CD14-positive monocyte (primary cell): ENCODE results near the gene CDKL5. TPM values are rescaled to one million over a fixed set of nuclear protein-coding genes. Genes with fewer than 3 reads are reported as not detected.
A peak's percentile ranks its signal among the peaks of the same experiment; 100 is the strongest.

Experiments used
- DNase-seq, 3 donors: peaks; one replicate each; pipeline ENCODE4 v3.0.0-alpha.2; 2011 to 2022
- H2AFZ ChIP-seq: 2 replicates; pipeline ENCODE4 v1.6.0; 2012; ENCODE audit warnings: mild to moderate bottlenecking, low read depth, low read length, inconsistent platforms; ENCODE audit not compliant: insufficient read depth, poor library complexity, severe bottlenecking
- H3K27ac ChIP-seq, 2 donors: 1 replicate in 1 of 2; 2 replicates in 1 of 2; pipeline ENCODE4 v1.5.1; 2012 to 2013; ENCODE audit warnings: low read length in 2 of 2, control low read depth in 1 of 2, inconsistent platforms in 1 of 2, low read depth in 1 of 2, mild to moderate bottlenecking in 1 of 2
- H3K27me3 ChIP-seq, 2 donors: one replicate each; pipeline versions ENCODE4 v1.6.0 to v1.6.1; 2011 to 2013; ENCODE audit warnings: low read length in 2 of 2; ENCODE audit not compliant: control insufficient read depth in 2 of 2, insufficient read depth in 2 of 2
- H3K36me3 ChIP-seq, 2 donors: replicated peaks in 1 of 2; 1 replicate in 1 of 2; 2 replicates in 1 of 2; pipeline versions ENCODE4 v1.5.1 to v1.6.1; 2012 to 2013; ENCODE audit warnings: low read length in 2 of 2, control low read depth in 1 of 2, inconsistent platforms in 1 of 2, mild to moderate bottlenecking in 1 of 2; ENCODE audit not compliant: insufficient read depth in 2 of 2, control insufficient read depth in 1 of 2
- H3K4me1 ChIP-seq, 2 donors: 1 replicate in 1 of 2; 2 replicates in 1 of 2; pipeline versions ENCODE4 v1.5.1 to v1.6.1; 2012 to 2013; ENCODE audit warnings: low read length in 2 of 2, control low read depth in 1 of 2, inconsistent platforms in 1 of 2, mild to moderate bottlenecking in 1 of 2, moderate library complexity in 1 of 2; ENCODE audit not compliant: insufficient read depth in 2 of 2, control insufficient read depth in 1 of 2
- H3K4me2 ChIP-seq: replicated peaks from 2 replicates; pipeline ENCODE3; 2012; ENCODE audit warnings: low read length, moderate library complexity, mild to moderate bottlenecking; ENCODE audit not compliant: poor library complexity, severe bottlenecking; ENCODE audit errors: extremely low read depth
- H3K4me3 ChIP-seq, 3 experiments: fragments of 200-600 bp in 1 of 3; sonication (generic) in 1 of 3; replicated peaks in 1 of 3; 1 replicate in 2 of 3; 2 replicates in 1 of 3; pipeline ENCODE4 v1.5.1; 2011 to 2013; ENCODE audit warnings: low read length in 3 of 3, mild to moderate bottlenecking in 3 of 3, control low read depth in 2 of 3, low read depth in 2 of 3, inconsistent platforms in 1 of 3, moderate library complexity in 1 of 3
- H3K79me2 ChIP-seq: 2 replicates; pipeline ENCODE4 v1.6.0; 2012; ENCODE audit warnings: mild to moderate bottlenecking, control low read depth, inconsistent platforms, low read length, moderate library complexity; ENCODE audit not compliant: insufficient read depth
- H3K9ac ChIP-seq: 2 replicates; pipeline ENCODE4 v1.6.0; 2017; ENCODE audit warnings: low read length, mild to moderate bottlenecking; ENCODE audit not compliant: insufficient read depth, poor library complexity, severe bottlenecking
- H3K9me3 ChIP-seq, 2 donors: replicated peaks in 1 of 2; 1 replicate in 1 of 2; 2 replicates in 1 of 2; pipeline versions ENCODE4 v1.5.1 to v1.6.1; 2012 to 2013; ENCODE audit warnings: low read length in 2 of 2, control low read depth in 1 of 2; ENCODE audit not compliant: control insufficient read depth in 1 of 2, insufficient read depth in 1 of 2
- H4K20me1 ChIP-seq: 2 replicates; pipeline ENCODE4 v1.6.0; 2012; ENCODE audit warnings: mild to moderate bottlenecking, low read length, control low read depth, moderate library complexity; ENCODE audit not compliant: insufficient read depth
- H3K27ac Mint-ChIP-seq, 7 donors: one replicate each; pipeline ENCODE4 v1.8.0; 2020; ENCODE audit warnings: mild to moderate bottlenecking in 7 of 7, mixed read lengths in 7 of 7, moderate library complexity in 6 of 7, inconsistent platforms in 2 of 7
- H3K27me3 Mint-ChIP-seq, 3 donors: one replicate each; pipeline ENCODE4 v1.8.0; 2021 to 2022; ENCODE audit warnings: low read depth in 3 of 3, mild to moderate bottlenecking in 3 of 3, mixed read lengths in 3 of 3, moderate library complexity in 3 of 3, inconsistent platforms in 1 of 3
- H3K36me3 Mint-ChIP-seq, 2 donors: one replicate each; pipeline ENCODE4 v1.8.0; 2020; ENCODE audit warnings: mixed read lengths in 2 of 2, inconsistent platforms in 1 of 2, mild to moderate bottlenecking in 1 of 2
- H3K4me1 Mint-ChIP-seq: one replicate; pipeline ENCODE4 v1.8.0; 2020; ENCODE audit warnings: mild to moderate bottlenecking, mixed read lengths
- H3K4me3 Mint-ChIP-seq, 2 donors: one replicate each; pipeline ENCODE4 v1.8.0; 2020; ENCODE audit warnings: mild to moderate bottlenecking in 2 of 2, mixed read lengths in 2 of 2, moderate library complexity in 1 of 2
- H3K9me3 Mint-ChIP-seq, 7 donors: one replicate each; pipeline ENCODE4 v1.8.0; 2020 to 2022; ENCODE audit warnings: mixed read lengths in 7 of 7, mild to moderate bottlenecking in 6 of 7, moderate library complexity in 6 of 7, inconsistent platforms in 2 of 7
- CTCF ChIP-seq: fragments of 200-600 bp; IDR thresholded peaks from one replicate; pipeline ENCODE4 v1.8.0; 2022; ENCODE audit warnings: antibody characterized with exemption, mild to moderate bottlenecking
- WGBS: methylation state at CpG from one replicate; pipeline ENCODE4 v1.1.5; 2013; ENCODE audit warnings: missing lambda C conversion rate; ENCODE audit not compliant: insufficient coverage; 5-methylcytosine and 5-hydroxymethylcytosine counted together
- intact Hi-C, 2 donors: fragments of 100-400 bp; cut with micrococcal nuclease; formaldehyde crosslinking; loops; one replicate each; pipeline versions ENCODE4 v1.15.0 to v1.15.1; 2023
- polyA plus RNA-seq, 3 donors: library from polyadenylated mRNA; depleted of rRNA in 1 of 3; unstranded in 2 of 3; stranded (reverse) in 1 of 3; fragments of 300-500 nt in 2 of 3; fragments of >200 nt in 1 of 3; fragmentation: Illumina TruSeq in 2 of 3; gene quantifications; 1 replicate in 2 of 3; 2 replicates in 1 of 3; pipeline ENCODE4 v1.2.3, GENCODE V29; 2012 to 2021

CDKL5 gene
- polyA plus RNA-seq, 3 donors = 0.54 to 3.6 (median 1.4) TPM

GRCh38 chrX:18591834-18592233 is 166.4 kb downstream of the CDKL5 start:
- Mint-ChIP-seq H3K4me3 (no peak overlapping the region), H3K27ac (peak overlapping the region in 1 of 7 donors; percentile 25), H3K4me1 (no peaks in the 10 kb centered on the region), H3K27me3 (peaks cover 0 to 2% (median 1%) of the 10 kb centered on the region in 3 donors), H3K36me3 (peaks cover 22 to 24% of the 10 kb centered on the region in 2 donors), H3K9me3 (peaks cover 0 to 5% (median 0%) of the 10 kb centered on the region in 7 donors)
- Histone ChIP-seq H3K9me3 (no peaks in the 10 kb centered on the region), H3K27ac (no peak overlapping the region), H3K27me3 (no peaks in the 10 kb centered on the region), H2AFZ (no peak overlapping the region), H3K79me2 (no peaks in the 10 kb centered on the region), H3K36me3 (peaks cover 3 to 13% of the 10 kb centered on the region in 2 donors), H4K20me1 (no peaks in the 10 kb centered on the region), H3K4me3 (no peak overlapping the region), H3K9ac (no peak overlapping the region), H3K4me2 (no peak overlapping the region), H3K4me1 (no peaks in the 10 kb centered on the region)
- no peak for DNase-seq
- TF ChIP-seq CTCF = no peak
- no CpG with 5 or more reads among the region's 2 CpGs for WGBS
- intact Hi-C loops = no loop called here

GRCh38 chrX:18594079-18594478 is 168.7 kb downstream of the CDKL5 start:
- Mint-ChIP-seq H3K4me1 (no peaks in the 10 kb centered on the region), H3K27me3 (peaks cover 0 to 1% (median 0%) of the 10 kb centered on the region in 3 donors), H3K36me3 (peaks cover 17 to 24% of the 10 kb centered on the region in 2 donors), H3K4me3 (no peak overlapping the region), H3K27ac (no peak overlapping the region), H3K9me3 (peaks cover 0 to 3% (median 0%) of the 10 kb centered on the region in 7 donors)
- no peaks in the 10 kb centered on the region for H3K4me1 ChIP-seq
- no peak overlapping the region for H3K4me3 ChIP-seq
- no peak overlapping the region for H3K4me2 ChIP-seq
- no peak overlapping the region for H3K9ac ChIP-seq
- H3K36me3 ChIP-seq = peaks cover 8 to 13% of the 10 kb centered on the region in 2 donors
- no peaks in the 10 kb centered on the region for H3K79me2 ChIP-seq
- H3K9me3 ChIP-seq = no peaks in the 10 kb centered on the region
- intact Hi-C loops = no loop called here
- no CpG with 5 or more reads among the region's 2 CpGs for WGBS
- no peak overlapping the region for H2AFZ ChIP-seq
- no peak overlapping the region for H3K27ac ChIP-seq
- H4K20me1 ChIP-seq = no peaks in the 10 kb centered on the region
- DNase-seq = no peak
- TF ChIP-seq CTCF = no peak
- no peaks in the 10 kb centered on the region for H3K27me3 ChIP-seq
